ENCODE results near the gene NKD1.

Gene NKD1

GRCh38 chr16:50566014-50566962, 18.1 kb downstream of the NKD1 start:
- no peak for ATAC-seq (ENCODE audit: low read depth)
- peaks cover 3% of the 10 kb centered on the region for H3K9me3 Mint-ChIP-seq
- peaks cover 2% of the 10 kb centered on the region for H3K4me1 Mint-ChIP-seq
- no peak for DNase-seq (ENCODE audit: low spot score in 2 of 2)
- no peak overlapping the region for H3K4me3 Mint-ChIP-seq
- no peak overlapping the region for H3K27ac Mint-ChIP-seq
- peaks cover 5% of the 10 kb centered on the region for H3K36me3 Mint-ChIP-seq
- H3K27me3 Mint-ChIP-seq: no peaks in the 10 kb centered on the region

- H3K4me3 Mint-ChIP-seq: no peak overlapping the region
- no peak overlapping the region for H3K27ac Mint-ChIP-seq
- ATAC-seq (ENCODE audit: low read depth) (no peak), DNase-seq (ENCODE audit: low spot score in 2 of 2) (no peak)
- H3K9me3 Mint-ChIP-seq: no peaks in the 10 kb centered on the region
- peaks cover 2% of the 10 kb centered on the region for H3K4me1 Mint-ChIP-seq
- peaks cover 1% of the 10 kb centered on the region for H3K36me3 Mint-ChIP-seq
- H3K27me3 Mint-ChIP-seq: no peaks in the 10 kb centered on the region
Measured at GRCh38 chr16:50567651-50568050, 19.5 kb downstream of the NKD1 start.

GRCh38 chr16:50568187-50568815, 20.1 kb downstream of the NKD1 start:
- DNase-seq (ENCODE audit: low spot score in 2 of 2): no peak
- Mint-ChIP-seq H3K27ac (no peak overlapping the region), H3K36me3 (peaks cover 1% of the 10 kb centered on the region), H3K27me3 (no peaks in the 10 kb centered on the region), H3K9me3 (no peaks in the 10 kb centered on the region), H3K4me1 (peaks cover 2% of the 10 kb centered on the region), H3K4me3 (no peak overlapping the region)
- no peak for ATAC-seq (ENCODE audit: low read depth)

- no peaks in the 10 kb centered on the region for H3K27me3 Mint-ChIP-seq
- DNase-seq (ENCODE audit: low spot score in 2 of 2) (no peak), ATAC-seq (ENCODE audit: low read depth) (no peak)
- no peak overlapping the region for H3K27ac Mint-ChIP-seq
- H3K4me1 Mint-ChIP-seq: no peaks in the 10 kb centered on the region
- no peak overlapping the region for H3K4me3 Mint-ChIP-seq
- H3K9me3 Mint-ChIP-seq: no peaks in the 10 kb centered on the region
- peaks cover 1% of the 10 kb centered on the region for H3K36me3 Mint-ChIP-seq
Measured at GRCh38 chr16:50570354-50570753, 22.2 kb downstream of the NKD1 start.

- Mint-ChIP-seq H3K4me3 (no peak overlapping the region), H3K27ac (no peak overlapping the region), H3K27me3 (no peaks in the 10 kb centered on the region), H3K4me1 (no peaks in the 10 kb centered on the region), H3K9me3 (no peaks in the 10 kb centered on the region), H3K36me3 (peaks cover 1% of the 10 kb centered on the region)
- ATAC-seq (ENCODE audit: low read depth) (no peak), DNase-seq (ENCODE audit: low spot score in 2 of 2) (no peak)
Measured at GRCh38 chr16:50570808-50571598, 22.8 kb downstream of the NKD1 start.

- Mint-ChIP-seq H3K27me3 (no peaks in the 10 kb centered on the region), H3K27ac (no peak overlapping the region), H3K36me3 (peaks cover 1% of the 10 kb centered on the region), H3K4me1 (no peaks in the 10 kb centered on the region), H3K4me3 (no peak overlapping the region), H3K9me3 (no peaks in the 10 kb centered on the region)
- ATAC-seq (ENCODE audit: low read depth) (no peak), DNase-seq (ENCODE audit: low spot score in 2 of 2) (no peak)
Measured at GRCh38 chr16:50571786-50572185, 23.6 kb downstream of the NKD1 start.

GRCh38 chr16:50572700-50573099, 24.5 kb downstream of the NKD1 start:
- DNase-seq (ENCODE audit: low spot score in 2 of 2) (no peak), ATAC-seq (ENCODE audit: low read depth) (no peak)
- H3K36me3 Mint-ChIP-seq: peaks cover 1% of the 10 kb centered on the region
- H3K4me1 Mint-ChIP-seq: no peaks in the 10 kb centered on the region
- no peaks in the 10 kb centered on the region for H3K27me3 Mint-ChIP-seq
- no peak overlapping the region for H3K4me3 Mint-ChIP-seq
- no peaks in the 10 kb centered on the region for H3K9me3 Mint-ChIP-seq
- H3K27ac Mint-ChIP-seq: no peak overlapping the region

- DNase-seq (ENCODE audit: low spot score in 2 of 2): no peak
- H3K4me1 Mint-ChIP-seq: peaks cover 5% of the 10 kb centered on the region
- no peaks in the 10 kb centered on the region for H3K9me3 Mint-ChIP-seq
- ATAC-seq (ENCODE audit: low read depth): no peak
- no peak overlapping the region for H3K4me3 Mint-ChIP-seq
- H3K27ac Mint-ChIP-seq: no peak overlapping the region
- peaks cover 1% of the 10 kb centered on the region for H3K36me3 Mint-ChIP-seq
- H3K27me3 Mint-ChIP-seq: no peaks in the 10 kb centered on the region
Measured at GRCh38 chr16:50573279-50573678, 25.1 kb downstream of the NKD1 start.

- Mint-ChIP-seq H3K9me3 (no peaks in the 10 kb centered on the region), H3K4me3 (no peak overlapping the region), H3K27ac (no peak overlapping the region), H3K27me3 (no peaks in the 10 kb centered on the region), H3K36me3 (peaks cover 1% of the 10 kb centered on the region), H3K4me1 (peaks cover 10% of the 10 kb centered on the region)
- no peak for DNase-seq (ENCODE audit: low spot score in 2 of 2)
- no peak for ATAC-seq (ENCODE audit: low read depth)
Measured at GRCh38 chr16:50573947-50574744, 25.9 kb downstream of the NKD1 start.

GRCh38 chr16:50574745-50575136, 26.5 kb downstream of the NKD1 start:
- no peak for DNase-seq (ENCODE audit: low spot score in 2 of 2)
- Mint-ChIP-seq H3K4me1 (peaks cover 12% of the 10 kb centered on the region), H3K4me3 (no peak overlapping the region), H3K27me3 (no peaks in the 10 kb centered on the region), H3K36me3 (peaks cover 3% of the 10 kb centered on the region), H3K27ac (no peak overlapping the region), H3K9me3 (peaks cover 2% of the 10 kb centered on the region)
- no peak for ATAC-seq (ENCODE audit: low read depth)

GRCh38 chr16:50575743-50576142, 27.5 kb downstream of the NKD1 start:
- Mint-ChIP-seq H3K4me3 (no peak overlapping the region), H3K27ac (no peak overlapping the region), H3K36me3 (peaks cover 4% of the 10 kb centered on the region), H3K9me3 (peaks cover 5% of the 10 kb centered on the region), H3K27me3 (no peaks in the 10 kb centered on the region), H3K4me1 (peaks cover 13% of the 10 kb centered on the region)
- DNase-seq (ENCODE audit: low spot score in 2 of 2) (no peak), ATAC-seq (ENCODE audit: low read depth) (no peak)

- peaks cover 13% of the 10 kb centered on the region for H3K4me1 Mint-ChIP-seq
- H3K4me3 Mint-ChIP-seq: no peak overlapping the region
- ATAC-seq (ENCODE audit: low read depth) (no peak), DNase-seq (ENCODE audit: low spot score in 2 of 2) (no peak)
- peaks cover 5% of the 10 kb centered on the region for H3K9me3 Mint-ChIP-seq
- no peaks in the 10 kb centered on the region for H3K27me3 Mint-ChIP-seq
- no peak overlapping the region for H3K27ac Mint-ChIP-seq
- peaks cover 4% of the 10 kb centered on the region for H3K36me3 Mint-ChIP-seq
Measured at GRCh38 chr16:50576403-50577113, 28.4 kb downstream of the NKD1 start.

GRCh38 chr16:50578137-50578536, 29.9 kb downstream of the NKD1 start:
- Mint-ChIP-seq H3K27me3 (no peaks in the 10 kb centered on the region), H3K9me3 (peaks cover 5% of the 10 kb centered on the region), H3K4me3 (no peak overlapping the region), H3K27ac (no peak overlapping the region), H3K36me3 (peaks cover 2% of the 10 kb centered on the region), H3K4me1 (peaks cover 13% of the 10 kb centered on the region)
- DNase-seq (ENCODE audit: low spot score in 2 of 2) (no peak), ATAC-seq (ENCODE audit: low read depth) (peak; percentile 79)

All from memory B cell (primary cell).